Heart left ventricle (tissue), 16 donors: ENCODE results near the gene PHACTR1. TPM values are rescaled to one million over a fixed set of nuclear protein-coding genes. Genes with fewer than 3 reads are reported as not detected.

ENCODE experiments used
- ATAC-seq, 4 donors: fragments of 200-7000 bp; cut with Tn5 transposase; one replicate each; pipeline ENCODE4 v1.9.1; 2020 to 2022; ENCODE audit warnings: moderate library complexity in 4 of 4, mild to moderate bottlenecking in 3 of 4, moderate number of reproducible peaks in 1 of 4
- DNase-seq, 5 donors: peaks; one replicate each; pipeline ENCODE4 v3.0.0-alpha.2; 2020
- H3K27ac ChIP-seq, 12 donors: fragments of 200-600 bp; sonication (generic) in 4 of 12; one replicate each; pipeline versions ENCODE4 v1.5.0 to v1.8.0; 2016 to 2022; ENCODE audit warnings: mild to moderate bottlenecking in 2 of 12
- H3K27me3 ChIP-seq, 9 donors: fragments of 200-600 bp; sonication (generic) in 2 of 9; one replicate each; pipeline versions ENCODE4 v1.5.1 to v1.8.0; 2016 to 2022; ENCODE audit warnings: mild to moderate bottlenecking in 3 of 9
- H3K36me3 ChIP-seq, 9 donors: fragments of 200-600 bp; sonication (generic) in 2 of 9; one replicate each; pipeline versions ENCODE4 v1.5.0 to v1.8.0; 2018 to 2022; ENCODE audit warnings: mild to moderate bottlenecking in 2 of 9
- H3K4me1 ChIP-seq, 12 donors: fragments of 200-600 bp; sonication (generic) in 4 of 12; one replicate each; pipeline versions ENCODE4 v1.5.0 to v1.8.0; 2016 to 2022; ENCODE audit warnings: mild to moderate bottlenecking in 3 of 12
- H3K4me3 ChIP-seq, 12 donors: fragments of 200-600 bp; sonication (generic) in 4 of 12; one replicate each; pipeline versions ENCODE4 v1.5.0 to v1.8.0; 2017 to 2022; ENCODE audit warnings: mild to moderate bottlenecking in 9 of 12, moderate library complexity in 4 of 12
- H3K9me3 ChIP-seq, 12 donors: fragments of 200-600 bp; sonication (generic) in 4 of 12; one replicate each; pipeline versions ENCODE4 v1.5.0 to v1.8.0; 2016 to 2022; ENCODE audit warnings: mild to moderate bottlenecking in 1 of 12
- POLR2A ChIP-seq, 2 donors: fragments of 450-650 bp; IDR thresholded peaks; one replicate each; pipeline ENCODE4 v1.6.1; 2017; ENCODE audit warnings: antibody characterized with exemption in 2 of 2, mild to moderate bottlenecking in 2 of 2, moderate library complexity in 2 of 2
- WGBS, 4 donors: extraction: QIAGEN DNeasy Blood & Tissue Kit in 2 of 4; methylation state at CpG; one replicate each; pipeline versions ENCODE4 v1.1.5 to v1.1.7; 2013 to 2018; 5-methylcytosine and 5-hydroxymethylcytosine counted together
- intact Hi-C, 10 donors: fragments of 100-400 bp; cut with DNase I; formaldehyde crosslinking; loops; one replicate each; pipeline versions ENCODE4 v1.11.1 to v1.14.2; 2022
- polyA plus RNA-seq, 2 donors: library from polyadenylated mRNA; stranded (reverse); fragments of 200-250 nt; gene quantifications; one replicate each; pipeline ENCODE4 v1.2.3, GENCODE V29; 2013
- total RNA-seq, 9 donors: library from RNA; depleted of rRNA in 2 of 9; stranded (reverse); fragments of >200 nt in 2 of 9; fragmentation: NEBNext Ultra II Directional in 3 of 9; extraction: Animal tissue kit (Norgen Biotek cat#: 25700) in 3 of 9; gene quantifications; one replicate each; pipeline versions ENCODE4 v1.1.0 to v1.2.4, GENCODE V29; 2016 to 2023
- TF ChIP-seq, protein P1 (sequence below), 12 donors: fragments of 200-600 bp; sonication (generic) in 4 of 12; IDR thresholded peaks; one replicate each; pipeline versions ENCODE4 v1.5.0 to v1.8.0; 2018 to 2022; ENCODE audit warnings: antibody characterized with exemption in 12 of 12, mild to moderate bottlenecking in 5 of 12
- donor health status: ischemic (EF 13 %, LVEDD 7.1; RV severe dilation, severe dysfunction).
- donor health status: healthy with polysubstance abuse.
- donor health status: DM: no; HTN: yes; CAD: no.
- donor health status: DM: no; HTN: no; CAD: no.
- donor health status: ischemic (EF 25% LVEDD 6.9; RV normal size, moderate dysfunction).
- donor health status: ischemic (EF 25% LVEDD 5.7; RV mildly dilated, moderate dysfunction).
- donor health status: healthy.
- donor health status: DM: yes; HTN: yes; CAD: no.
- donor health status: ischemic (EF 35%, LVEDD 5.7; RV mildly dilated, moderate dysfunction).
- donor health status: nonischemic (EF 11% LVEDD 7.7; RV severe dilation, severe dysfunction).
- donor health status: DM: yes; HTN: yes; CAD: no.
- donor health status: PGD.
- donor health status: ischemic (EF 29% LVEDD 5.4; RV normal size, mild dysfunction).
- donor health status: nonischemic (EF 23%, LVEDD 6.1; RV moderate dilation, normal function).

Gene PHACTR1
- total and polyA plus RNA-seq, 11 donors: 21.2 to 238 (median 87.4) TPM

DNA sequence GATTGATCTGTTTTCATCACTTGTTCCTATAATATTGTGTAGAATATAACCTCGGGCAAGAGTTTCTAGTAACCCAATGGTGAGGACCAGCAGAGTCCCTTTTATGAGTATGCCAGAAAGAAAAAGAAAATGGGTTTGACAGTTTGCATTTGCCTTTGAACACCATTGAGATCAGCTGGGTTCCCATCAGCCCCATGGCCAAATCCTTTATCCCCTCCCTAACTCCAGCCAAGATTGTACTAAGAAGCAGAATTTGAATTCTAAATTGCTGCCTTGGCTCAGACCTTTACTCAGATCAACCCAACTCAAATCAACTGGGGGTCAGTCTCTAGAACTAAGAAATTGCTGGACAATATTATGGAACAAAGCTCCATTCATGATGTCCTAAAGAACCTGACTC is 424.4 kb downstream of the PHACTR1 start:
- peaks cover 0 to 23% (median 2%) of the 10 kb centered on the region in 12 donors for H3K4me1 ChIP-seq
- 78 to 93% (median 86%) methylated on average over 1 of the region's 1 CpG for WGBS, 4 donors
- H3K4me3 ChIP-seq: no peak overlapping the region
- no peak for ATAC-seq
- no peak for TF ChIP-seq POLR2A (IDR thresholded peaks at IDR 0.05)
- TF ChIP-seq, protein P1, sequence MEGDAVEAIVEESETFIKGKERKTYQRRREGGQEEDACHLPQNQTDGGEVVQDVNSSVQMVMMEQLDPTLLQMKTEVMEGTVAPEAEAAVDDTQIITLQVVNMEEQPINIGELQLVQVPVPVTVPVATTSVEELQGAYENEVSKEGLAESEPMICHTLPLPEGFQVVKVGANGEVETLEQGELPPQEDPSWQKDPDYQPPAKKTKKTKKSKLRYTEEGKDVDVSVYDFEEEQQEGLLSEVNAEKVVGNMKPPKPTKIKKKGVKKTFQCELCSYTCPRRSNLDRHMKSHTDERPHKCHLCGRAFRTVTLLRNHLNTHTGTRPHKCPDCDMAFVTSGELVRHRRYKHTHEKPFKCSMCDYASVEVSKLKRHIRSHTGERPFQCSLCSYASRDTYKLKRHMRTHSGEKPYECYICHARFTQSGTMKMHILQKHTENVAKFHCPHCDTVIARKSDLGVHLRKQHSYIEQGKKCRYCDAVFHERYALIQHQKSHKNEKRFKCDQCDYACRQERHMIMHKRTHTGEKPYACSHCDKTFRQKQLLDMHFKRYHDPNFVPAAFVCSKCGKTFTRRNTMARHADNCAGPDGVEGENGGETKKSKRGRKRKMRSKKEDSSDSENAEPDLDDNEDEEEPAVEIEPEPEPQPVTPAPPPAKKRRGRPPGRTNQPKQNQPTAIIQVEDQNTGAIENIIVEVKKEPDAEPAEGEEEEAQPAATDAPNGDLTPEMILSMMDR (IDR thresholded peaks at IDR 0.05): no peak
- H3K27ac ChIP-seq: no peak overlapping the region
- intact Hi-C loops: no loop called here
- no peaks in the 10 kb centered on the region for H3K27me3 ChIP-seq
- DNase-seq: no peak
- no peaks in the 10 kb centered on the region for H3K36me3 ChIP-seq
- no peaks in the 10 kb centered on the region for H3K9me3 ChIP-seq

DNA sequence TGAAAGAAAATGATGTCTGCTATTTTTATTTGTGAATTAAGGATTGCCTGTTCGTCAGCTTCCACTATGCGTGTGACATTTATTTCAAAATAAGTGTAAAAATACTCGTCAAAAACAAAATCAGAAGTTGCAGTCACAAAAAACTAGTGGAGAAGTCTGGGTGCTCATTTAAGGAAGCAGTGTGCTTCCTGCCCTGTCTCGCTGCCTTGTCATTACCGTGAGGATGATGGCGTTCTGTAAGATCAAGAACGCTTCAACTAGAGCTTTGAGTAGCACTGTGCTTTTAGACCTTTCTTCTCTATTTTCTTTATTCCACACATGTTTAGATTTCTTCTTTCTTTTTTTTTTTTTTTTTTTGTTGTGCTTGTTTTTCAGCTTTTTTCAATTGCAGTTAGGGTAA is 424.8 kb downstream of the PHACTR1 start:
- 69 to 77% (median 72%) methylated on average over 7 of the region's 7 CpGs for WGBS, 4 donors
- no peak for ATAC-seq
- peaks cover 0 to 26% (median 2%) of the 10 kb centered on the region in 12 donors for H3K4me1 ChIP-seq

GRCh38 chr6:13142611-13143010 is 426.0 kb downstream of the PHACTR1 start:
- TF ChIP-seq, protein P1 (IDR thresholded peaks at IDR 0.05): no peak
- TF ChIP-seq POLR2A (IDR thresholded peaks at IDR 0.05): no peak

More for the DNA sequence above, 424.8 kb downstream of the PHACTR1 start:
- Histone ChIP-seq H3K27me3 (no peaks in the 10 kb centered on the region), H3K36me3 (no peaks in the 10 kb centered on the region), H3K27ac (no peak overlapping the region), H3K9me3 (no peaks in the 10 kb centered on the region), H3K4me3 (no peak overlapping the region)
- no peak for DNase-seq
- TF ChIP-seq POLR2A (IDR thresholded peaks at IDR 0.05): no peak
- TF ChIP-seq, protein P1 (IDR thresholded peaks at IDR 0.05): no peak
- intact Hi-C loops: no loop called here

DNA sequence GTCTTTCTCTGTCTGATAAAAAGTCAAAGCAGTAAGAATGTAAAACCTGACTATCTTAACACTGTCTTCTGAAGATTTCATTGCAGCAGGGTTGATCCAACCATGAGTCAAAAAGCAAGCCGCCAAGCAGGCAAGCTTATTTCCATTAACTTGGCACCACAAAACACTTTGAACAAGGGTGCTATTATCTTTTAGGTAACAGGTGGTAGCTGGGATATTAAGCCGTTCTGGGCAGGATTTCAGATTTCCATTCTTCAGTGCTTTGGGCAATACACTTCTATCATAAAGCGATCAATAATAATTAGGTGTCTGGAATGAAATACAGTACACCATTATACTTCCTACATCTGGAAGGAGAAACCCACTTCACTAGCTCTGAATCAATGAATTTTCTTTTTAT is 429.9 kb downstream of the PHACTR1 start:
- H3K9me3 ChIP-seq: no peaks in the 10 kb centered on the region
- DNase-seq (no peak), ATAC-seq (no peak)
- H3K4me3 ChIP-seq: no peak overlapping the region
- peaks cover 0 to 10% (median 0%) of the 10 kb centered on the region in 12 donors for H3K4me1 ChIP-seq
- WGBS, 4 donors: 83 to 92% (median 88%) methylated on average over 3 of the region's 3 CpGs
- intact Hi-C loops: no loop called here
- TF ChIP-seq, protein P1 (IDR thresholded peaks at IDR 0.05): no peak
- no peak for TF ChIP-seq POLR2A (IDR thresholded peaks at IDR 0.05)
- no peaks in the 10 kb centered on the region for H3K27me3 ChIP-seq
- H3K36me3 ChIP-seq: no peaks in the 10 kb centered on the region
- no peak overlapping the region for H3K27ac ChIP-seq

More at GRCh38 chr6:13142611-13143010, 426.0 kb downstream of the PHACTR1 start:
- Histone ChIP-seq H3K36me3 (no peaks in the 10 kb centered on the region), H3K9me3 (no peaks in the 10 kb centered on the region), H3K4me3 (no peak overlapping the region), H3K4me1 (peaks cover 0 to 26% (median 0%) of the 10 kb centered on the region in 12 donors), H3K27ac (no peak overlapping the region), H3K27me3 (no peaks in the 10 kb centered on the region)
- intact Hi-C loops: no loop called here
- no peak for DNase-seq
- WGBS, 4 donors: 90 to 93% (median 91%) methylated on average over 3 of the region's 3 CpGs
- no peak for ATAC-seq
